Astrocyte of the spinal cord (primary cell): ENCODE results near the gene CNOT6.

Source experiments
- DNase-seq: peaks from one replicate; pipeline ENCODE4 v3.0.0; 2011; ENCODE audit warnings: low read depth, low spot score
- H3K4me3 ChIP-seq: 2 replicates; pipeline ENCODE4 v1.5.1; 2011; ENCODE audit warnings: low read depth, mild to moderate bottlenecking, low read length, moderate library complexity
- CTCF ChIP-seq: IDR thresholded peaks from 2 replicates; pipeline ENCODE4 v1.5.1; 2012; ENCODE audit warnings: low read depth, mild to moderate bottlenecking, low read length, inconsistent platforms
- in situ Hi-C: cut with HindIII; loops from 2 replicates; pipeline ENCODE4 v1.10.0; 2017; ENCODE audit warnings: low sequenced_read_pairs

CNOT6 gene

DNA sequence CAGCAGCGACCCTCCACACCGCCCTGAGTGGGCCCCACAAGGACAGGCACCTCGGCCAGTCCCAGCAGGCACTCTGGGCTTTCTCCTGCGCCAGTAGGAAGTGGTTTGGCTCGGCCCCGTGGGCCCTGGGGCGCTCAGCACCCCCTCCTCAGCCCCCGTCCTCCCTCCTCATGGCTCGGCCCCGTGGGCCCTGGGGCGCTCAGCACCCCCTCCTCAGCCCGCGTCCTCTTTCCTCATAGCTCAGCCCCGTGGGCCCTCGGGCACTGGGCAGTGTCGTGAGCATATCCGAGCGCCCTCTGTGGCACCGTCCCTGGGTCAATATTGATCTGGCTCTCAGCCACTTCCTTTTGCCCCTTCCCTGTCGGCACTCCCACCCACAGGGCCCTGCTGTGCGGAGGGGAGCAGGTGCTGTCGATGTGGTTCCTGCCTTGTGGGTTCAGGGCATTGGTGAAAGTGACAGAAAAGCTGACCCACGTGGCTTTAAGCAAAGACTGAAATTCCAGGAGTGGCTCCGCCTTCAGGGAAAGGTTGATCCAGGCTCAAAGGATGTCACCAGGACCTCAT, 102.6 kb downstream of the CNOT6 start:
- in situ Hi-C loops, result no loop called here
- TF ChIP-seq CTCF, result no peak
- no peak overlapping the region for H3K4me3 ChIP-seq
- no peak for DNase-seq

DNA sequence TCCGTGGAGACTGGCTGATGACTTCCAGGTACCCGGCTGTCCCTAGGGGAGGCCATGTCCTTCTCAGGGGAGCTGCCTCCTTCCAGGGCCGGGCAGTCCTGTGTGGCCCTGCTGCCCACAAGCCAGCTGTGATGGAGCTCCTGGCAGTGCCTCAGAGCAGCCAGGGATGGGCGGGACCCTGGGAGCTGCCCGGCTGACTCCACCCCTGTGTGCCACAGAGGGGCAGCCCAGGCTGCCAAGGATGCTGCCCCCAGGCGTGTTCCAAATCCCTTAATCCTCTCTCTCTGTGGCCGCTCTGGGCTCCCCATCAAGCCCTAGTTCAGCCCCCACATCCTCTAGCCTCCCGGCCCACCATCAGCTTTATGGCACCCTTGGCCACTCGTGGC, 104.1 kb downstream of the CNOT6 start:
- DNase-seq, result no peak
- no peak overlapping the region for H3K4me3 ChIP-seq
- no peak for TF ChIP-seq CTCF
- in situ Hi-C loops, result no loop called here

DNA sequence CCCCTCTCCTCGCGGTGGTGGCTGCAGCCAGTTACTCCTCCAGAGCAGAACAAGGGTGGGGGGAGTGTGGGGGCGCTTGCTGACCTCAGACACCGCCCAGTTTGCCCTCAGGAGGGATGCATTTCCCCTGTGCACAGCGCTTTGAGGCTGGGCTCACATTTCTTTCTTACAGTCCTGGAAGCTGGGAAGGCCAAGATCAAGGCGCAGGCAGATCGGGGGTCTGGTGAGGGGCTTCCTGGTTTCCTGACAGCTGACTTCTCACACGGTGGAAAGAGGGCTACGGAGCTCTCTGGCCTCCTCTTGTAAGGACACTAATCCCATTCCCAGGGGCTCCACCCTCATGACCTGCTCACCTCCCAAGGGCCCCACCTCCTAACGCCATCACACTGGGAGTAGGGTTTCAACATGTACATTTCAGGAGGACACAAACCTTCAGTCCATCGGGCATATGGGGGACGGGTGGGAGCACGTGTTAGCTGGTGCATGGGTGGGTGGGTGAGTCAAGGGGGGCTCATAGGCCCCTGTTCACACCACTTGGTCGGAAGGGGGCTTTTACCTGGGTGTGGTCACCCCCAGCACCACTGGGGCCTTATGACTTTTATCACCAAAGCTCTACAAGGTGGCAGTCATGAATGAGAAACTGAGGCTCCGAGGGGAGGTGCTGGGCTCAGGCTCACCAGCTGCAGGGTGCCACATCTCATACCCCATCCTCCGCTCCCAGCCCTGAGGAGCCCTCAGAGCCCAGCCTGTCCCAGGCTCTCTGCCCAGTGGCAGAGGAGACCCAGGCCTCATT, 104.8 kb downstream of the CNOT6 start:
- no peak for DNase-seq
- H3K4me3 ChIP-seq, result no peak overlapping the region
- in situ Hi-C loops, result no loop called here
- TF ChIP-seq CTCF, result no peak

GRCh38 chr5:180599590-180599914, 105.4 kb downstream of the CNOT6 start:
- no peak for DNase-seq
- in situ Hi-C loops, result no loop called here
- TF ChIP-seq CTCF, result no peak
- no peak overlapping the region for H3K4me3 ChIP-seq

DNA sequence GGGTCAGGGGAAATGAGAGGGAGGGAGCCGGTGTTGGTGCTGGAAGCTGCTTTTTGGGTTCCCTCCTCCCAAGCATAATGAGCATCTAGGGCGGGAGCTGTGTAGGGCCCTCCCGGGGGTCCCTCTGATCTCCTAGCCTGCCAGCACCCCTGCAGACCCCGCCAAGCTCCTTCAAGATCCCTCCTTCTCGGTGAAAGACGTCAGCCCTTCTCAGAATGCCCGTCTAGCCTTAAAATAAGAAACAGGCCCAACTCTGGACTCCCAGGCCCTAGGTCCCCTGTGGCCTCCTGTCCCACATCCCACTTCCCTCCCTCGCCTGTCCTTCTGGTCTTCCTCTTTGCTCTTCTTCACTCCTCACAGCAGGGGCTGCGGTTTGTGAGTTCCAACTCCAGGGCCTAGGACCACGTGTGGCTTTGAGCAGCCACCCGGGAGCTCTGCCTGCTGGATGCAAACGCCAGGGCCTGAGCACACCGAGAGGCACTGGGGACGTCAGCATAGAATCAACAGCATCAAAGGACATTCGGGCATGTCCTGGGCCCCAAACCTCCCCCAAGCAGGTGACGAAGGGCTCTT, 105.9 kb downstream of the CNOT6 start:
- no peak overlapping the region for H3K4me3 ChIP-seq
- no peak for TF ChIP-seq CTCF
- in situ Hi-C loops, result no loop called here
- DNase-seq, result no peak

DNA sequence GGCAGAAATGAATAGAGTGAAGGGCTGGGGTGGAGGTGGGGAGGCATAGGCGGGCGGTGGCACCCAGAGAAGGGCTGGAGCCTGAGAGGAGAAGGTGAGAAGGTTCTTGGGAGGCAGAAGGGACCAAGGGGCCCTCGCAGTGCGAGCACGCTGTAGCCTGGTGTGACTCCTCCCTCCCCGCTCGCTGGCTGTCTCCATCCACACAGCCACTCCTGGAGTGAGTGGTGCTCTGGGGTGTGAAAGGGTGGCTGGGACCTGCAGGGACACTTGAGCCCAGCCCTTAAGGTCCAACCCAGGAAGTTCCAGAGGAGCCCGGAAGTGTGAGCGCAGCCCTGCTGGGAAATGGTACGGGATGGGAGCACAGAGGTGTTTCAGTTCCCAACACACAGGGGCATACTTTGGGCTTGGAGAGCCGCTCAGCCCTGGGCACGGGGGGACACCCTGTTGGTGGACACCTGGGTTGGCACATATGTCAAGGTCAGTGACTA, 106.4 kb downstream of the CNOT6 start:
- in situ Hi-C loops, result no loop called here
- DNase-seq, result no peak
- H3K4me3 ChIP-seq, result no peak overlapping the region
- no peak for TF ChIP-seq CTCF
